H9 (cell line): ENCODE results near the gene SLC35A3. TPM values are rescaled to one million over a fixed set of nuclear protein-coding genes. Genes with fewer than 3 reads are reported as not detected.

Experiments used
- DNase-seq: peaks from one replicate; pipeline ENCODE4 v3.0.0-alpha.2; 2017
- H2AFZ ChIP-seq: one replicate; pipeline ENCODE4 v1.6.1; 2013; ENCODE audit warnings: mild to moderate bottlenecking, low read length, control low read depth, moderate library complexity
- H2AK5ac ChIP-seq: 2 replicates; pipeline ENCODE4 v1.6.1; 2013; ENCODE audit warnings: low read length, control low read depth, mixed read lengths; ENCODE audit not compliant: insufficient read length
- H2BK120ac ChIP-seq: one replicate; pipeline ENCODE4 v1.6.1; 2013; ENCODE audit warnings: low read depth, mild to moderate bottlenecking, low read length, control low read depth, inconsistent platforms; ENCODE audit not compliant: poor library complexity, severe bottlenecking
- H2BK12ac ChIP-seq: 2 replicates; pipeline ENCODE4 v1.6.1; 2013; ENCODE audit warnings: low read length, control low read depth, mixed read lengths, low read depth; ENCODE audit not compliant: insufficient read length
- H2BK15ac ChIP-seq: 2 replicates; pipeline ENCODE4 v1.6.1; 2013; ENCODE audit warnings: low read depth, low read length, control low read depth
- H2BK20ac ChIP-seq: one replicate; pipeline ENCODE4 v1.6.1; 2013; ENCODE audit warnings: low read depth, mild to moderate bottlenecking, low read length, control low read depth, inconsistent platforms; ENCODE audit not compliant: poor library complexity, severe bottlenecking
- H2BK5ac ChIP-seq: 2 replicates; pipeline ENCODE4 v1.6.1; 2013; ENCODE audit warnings: low read length, control low read depth, mixed read lengths; ENCODE audit not compliant: insufficient read length
- H3K14ac ChIP-seq: 2 replicates; pipeline ENCODE4 v1.6.1; 2013; ENCODE audit warnings: low read length, control low read depth; ENCODE audit not compliant: insufficient read depth
- H3K18ac ChIP-seq: 2 replicates; pipeline ENCODE4 v1.6.1; 2013; ENCODE audit warnings: low read depth, mild to moderate bottlenecking, mixed read lengths, low read length, control low read depth; ENCODE audit not compliant: insufficient read length
- H3K23ac ChIP-seq: 2 replicates; pipeline ENCODE4 v1.6.1; 2013; ENCODE audit warnings: low read length, control low read depth, mixed read lengths, low read depth; ENCODE audit not compliant: insufficient read length
- H3K23me2 ChIP-seq: 2 replicates; pipeline ENCODE4 v1.6.1; 2013; ENCODE audit warnings: low read depth, mild to moderate bottlenecking, mixed read lengths, low read length, control low read depth; ENCODE audit not compliant: insufficient read length, poor library complexity, severe bottlenecking
- H3K27ac ChIP-seq: 2 replicates; pipeline ENCODE4 v1.5.1; 2013; ENCODE audit warnings: low read length, control low read depth, mixed read lengths, low read depth; ENCODE audit not compliant: insufficient read length
- H3K27me3 ChIP-seq: 2 replicates; pipeline ENCODE4 v1.6.1; 2013; ENCODE audit warnings: low read length, control low read depth, inconsistent platforms; ENCODE audit not compliant: insufficient read depth
- H3K4ac ChIP-seq: 2 replicates; pipeline ENCODE4 v1.6.1; 2013; ENCODE audit warnings: low read depth, mild to moderate bottlenecking, control low read depth, inconsistent platforms, low read length, moderate library complexity
- H3K4me1 ChIP-seq: 2 replicates; pipeline ENCODE4 v1.6.1; 2013; ENCODE audit warnings: low read length, control low read depth, inconsistent platforms; ENCODE audit not compliant: insufficient read depth
- H3K4me2 ChIP-seq: 2 replicates; pipeline ENCODE4 v1.6.1; 2013; ENCODE audit warnings: low read length, control low read depth, mixed read lengths; ENCODE audit not compliant: insufficient read length, insufficient read depth
- H3K56ac ChIP-seq: 2 replicates; pipeline ENCODE4 v1.6.1; 2013; ENCODE audit warnings: low read depth, mild to moderate bottlenecking, mixed read lengths, low read length, control low read depth; ENCODE audit not compliant: insufficient read length
- H3K79me1 ChIP-seq: 2 replicates; pipeline ENCODE4 v1.6.1; 2013; ENCODE audit warnings: low read depth, mild to moderate bottlenecking, moderate library complexity, low read length, control low read depth, inconsistent platforms; ENCODE audit not compliant: insufficient read depth, poor library complexity, severe bottlenecking
- H3K79me2 ChIP-seq: 2 replicates; pipeline ENCODE4 v1.6.1; 2013; ENCODE audit warnings: low read length, control low read depth, inconsistent platforms; ENCODE audit not compliant: insufficient read depth
- H3K9ac ChIP-seq: 2 replicates; pipeline ENCODE4 v1.6.1; 2013; ENCODE audit warnings: low read length, control low read depth, mixed read lengths; ENCODE audit not compliant: insufficient read length; ENCODE audit errors: extremely low read depth
- H3K9me3 ChIP-seq: one replicate; pipeline ENCODE4 v1.6.1; 2013; ENCODE audit warnings: low read depth, low read length, inconsistent platforms; ENCODE audit not compliant: control insufficient read depth
- H3T11ph ChIP-seq: one replicate; pipeline ENCODE4 v1.6.1; 2013; ENCODE audit warnings: mild to moderate bottlenecking, low read length, control low read depth, inconsistent platforms
- H4K20me1 ChIP-seq: one replicate; pipeline ENCODE4 v1.6.1; 2013; ENCODE audit not compliant: control insufficient read depth, insufficient read length, insufficient read depth
- H4K5ac ChIP-seq: 2 replicates; pipeline ENCODE4 v1.6.1; 2013; ENCODE audit warnings: low read depth, mild to moderate bottlenecking, mixed read lengths, low read length, control low read depth; ENCODE audit not compliant: insufficient read length
- H4K8ac ChIP-seq: replicated peaks from 2 replicates; pipeline ENCODE4 v1.6.1; 2013; ENCODE audit warnings: low read length, control low read depth, mixed read lengths, low read depth; ENCODE audit not compliant: insufficient read length
- H4K91ac ChIP-seq: 2 replicates; pipeline ENCODE4 v1.6.1; 2013; ENCODE audit warnings: low read depth, mild to moderate bottlenecking, moderate library complexity, mixed read lengths, low read length, control low read depth; ENCODE audit not compliant: insufficient read length
- H3K27ac Mint-ChIP-seq, 3 experiments: 2 replicates in 2 of 3; 3 replicates in 1 of 3; pipeline ENCODE4 v1.8.0; 2020 to 2021; ENCODE audit warnings: mixed read lengths in 3 of 3, mild to moderate bottlenecking in 1 of 3, moderate library complexity in 1 of 3
- H3K27me3 Mint-ChIP-seq: 2 replicates; pipeline ENCODE4 v1.8.0; 2021; ENCODE audit warnings: low read depth, mild to moderate bottlenecking, moderate library complexity, mixed read lengths
- H3K36me3 Mint-ChIP-seq, 3 experiments: 2 replicates in 2 of 3; 3 replicates in 1 of 3; pipeline ENCODE4 v1.8.0; 2020 to 2021; ENCODE audit warnings: low read depth in 3 of 3, mixed read lengths in 3 of 3; ENCODE audit not compliant: insufficient read depth in 1 of 3
- H3K4me1 Mint-ChIP-seq, 2 experiments: 2 replicates each; pipeline ENCODE4 v1.8.0; 2020; ENCODE audit warnings: mixed read lengths in 2 of 2
- H3K4me3 Mint-ChIP-seq, 2 experiments: 2 replicates in 1 of 2; 3 replicates in 1 of 2; pipeline ENCODE4 v1.8.0; 2020 to 2021; ENCODE audit warnings: mild to moderate bottlenecking in 2 of 2, mixed read lengths in 2 of 2, moderate library complexity in 1 of 2
- H3K9me3 Mint-ChIP-seq, 2 experiments: 2 replicates in 1 of 2; 3 replicates in 1 of 2; pipeline ENCODE4 v1.8.0; 2020; ENCODE audit warnings: mild to moderate bottlenecking in 2 of 2, mixed read lengths in 2 of 2, moderate library complexity in 1 of 2
- CTCF ChIP-seq: fragments of 200-600 bp; sonication (generic); conservative IDR thresholded peaks from 3 replicates; pipeline ENCODE4 v1.8.0; 2021; ENCODE audit warnings: antibody characterized with exemption, mild to moderate bottlenecking
- WGBS: extraction: QIAGEN DNeasy Blood & Tissue Kit; methylation state at CpG from one replicate; pipeline ENCODE4 v1.1.7; 2013; ENCODE audit warnings: missing lambda C conversion rate, low lambda C conversion rate, mixed read lengths; ENCODE audit not compliant: insufficient read length; ENCODE audit errors: extremely low coverage; 5-methylcytosine and 5-hydroxymethylcytosine counted together
- total RNA-seq: library from RNA; stranded (reverse); gene quantifications from 2 replicates; pipeline ENCODE4 v1.2.1, GENCODE V29; 2021

The SLC35A3 gene
- total RNA-seq, 1 experiment from 2014 or later: 15.1 TPM

DNA sequence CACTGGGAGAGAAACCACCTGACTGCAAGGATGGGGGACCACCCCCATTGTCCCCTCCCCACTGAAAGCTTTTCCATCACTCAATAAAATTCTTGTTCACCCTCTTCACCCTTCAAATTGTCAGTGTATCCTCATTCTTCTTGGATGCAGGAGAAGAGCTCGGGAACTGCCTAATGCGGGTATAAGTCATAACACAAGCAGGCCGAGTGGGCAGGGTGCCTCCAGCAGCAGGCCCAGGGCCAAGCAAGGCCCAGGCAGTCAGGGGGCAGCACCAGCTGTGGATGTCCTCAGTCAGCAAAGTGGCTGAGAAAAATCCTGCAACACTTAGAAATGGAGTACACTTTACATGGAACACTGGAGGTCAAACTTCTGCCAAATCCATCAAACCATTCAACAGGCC, 33.7 kb upstream of the SLC35A3 start:
- Histone ChIP-seq H2BK12ac (no peak overlapping the region), H3K79me1 (no peaks in the 10 kb centered on the region), H2BK5ac (no peak overlapping the region), H2AK5ac (no peak overlapping the region), H3K27me3 (no peaks in the 10 kb centered on the region), H3K18ac (no peak overlapping the region), H2BK120ac (no peak overlapping the region), H4K8ac (no peak overlapping the region), H3K4me1 (no peaks in the 10 kb centered on the region), H2BK20ac (no peak overlapping the region), H4K91ac (no peak overlapping the region), H3T11ph (no peak overlapping the region), H3K4ac (no peak overlapping the region), H2BK15ac (no peak overlapping the region), H4K5ac (no peak overlapping the region), H3K79me2 (no peaks in the 10 kb centered on the region), H3K27ac (no peak overlapping the region), H4K20me1 (no peaks in the 10 kb centered on the region), H3K9me3 (no peaks in the 10 kb centered on the region), H3K14ac (no peak overlapping the region), H3K9ac (no peak overlapping the region), H3K23ac (no peak overlapping the region), H2AFZ (no peak overlapping the region), H3K56ac (no peak overlapping the region), H3K23me2 (no peaks in the 10 kb centered on the region), H3K4me2 (no peak overlapping the region)
- Mint-ChIP-seq H3K4me3 (no peak overlapping the region; a peak in 1 of 5 replicates), H3K27ac (no peak overlapping the region), H3K9me3 (no peaks in the 10 kb centered on the region), H3K4me1 (no peaks in the 10 kb centered on the region), H3K36me3 (no peaks in the 10 kb centered on the region), H3K27me3 (no peaks in the 10 kb centered on the region)
- TF ChIP-seq CTCF: no peak
- DNase-seq: no peak
- WGBS: no CpG with 5 or more reads among the region's 3 CpGs
